Endothelial cell (in vitro differentiated cells): Measurements from ENCODE around the gene GDNF. TPM values are rescaled to one million over a fixed set of nuclear protein-coding genes. Genes with fewer than 3 reads are reported as not detected.

Experiments used
- DNase-seq: peaks from one replicate; pipeline ENCODE4 v3.0.0; 2021; ENCODE audit warnings: low spot score
- H3K27ac Mint-ChIP-seq: one replicate; pipeline ENCODE4 v1.8.0; 2021; ENCODE audit warnings: mixed read lengths, inconsistent platforms; ENCODE audit not compliant: unreplicated experiment
- H3K27me3 Mint-ChIP-seq: one replicate; pipeline ENCODE4 v1.8.0; 2021; ENCODE audit warnings: mild to moderate bottlenecking, moderate library complexity, mixed read lengths, inconsistent platforms; ENCODE audit not compliant: unreplicated experiment
- H3K36me3 Mint-ChIP-seq: one replicate; pipeline ENCODE4 v1.8.0; 2021; ENCODE audit warnings: mild to moderate bottlenecking, low read depth, mixed read lengths, inconsistent platforms; ENCODE audit not compliant: unreplicated experiment
- H3K4me1 Mint-ChIP-seq: one replicate; pipeline ENCODE4 v1.8.0; 2021; ENCODE audit warnings: mild to moderate bottlenecking, mixed read lengths, inconsistent platforms; ENCODE audit not compliant: unreplicated experiment
- H3K4me3 Mint-ChIP-seq: one replicate; pipeline ENCODE4 v1.8.0; 2021; ENCODE audit warnings: mild to moderate bottlenecking, mixed read lengths, inconsistent platforms; ENCODE audit not compliant: unreplicated experiment
- H3K9me3 Mint-ChIP-seq: one replicate; pipeline ENCODE4 v1.8.0; 2021; ENCODE audit warnings: mixed read lengths, inconsistent platforms; ENCODE audit not compliant: unreplicated experiment
- total RNA-seq: library from RNA; stranded (reverse); fragmentation: NEBNext Ultra II Directional; extraction: Animal tissue kit (Norgen Biotek cat#: 25700); gene quantifications from one replicate; pipeline ENCODE4 v1.2.1, GENCODE V29; 2021; ENCODE audit not compliant: unreplicated experiment
- TF ChIP-seq, protein P1 (sequence below): fragments of 200-600 bp; sonication (generic); IDR thresholded peaks from one replicate; pipeline ENCODE4 v1.5.0; 2021; ENCODE audit warnings: antibody characterized with exemption; ENCODE audit not compliant: unreplicated experiment

GDNF gene
- total RNA-seq, 1 donor from 2014 or later, result not detected

DNA sequence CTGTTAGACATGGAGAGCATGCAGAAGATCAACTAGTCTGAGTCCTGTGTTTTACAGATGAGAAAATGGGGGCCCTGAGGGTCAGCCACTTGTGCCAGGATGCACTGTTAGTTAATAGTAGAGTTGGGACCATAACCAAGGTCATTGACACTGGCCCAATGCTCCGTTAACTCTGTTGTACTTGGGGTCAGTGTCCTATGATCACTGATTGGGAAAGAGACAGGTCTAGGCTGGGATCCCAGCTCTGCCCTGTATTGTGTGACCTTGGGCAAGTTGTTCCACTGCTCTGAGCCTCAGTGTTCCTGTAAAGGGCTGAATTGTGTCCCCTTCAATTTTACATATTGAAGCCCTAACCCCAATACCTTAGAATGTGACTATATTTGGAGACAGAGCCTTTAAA lies 70.0 kb downstream of the GDNF start:
- no peak overlapping the region for H3K27ac Mint-ChIP-seq

GRCh38 chr5:37769108-37769507 lies 70.7 kb downstream of the GDNF start:
- TF ChIP-seq, protein P1, sequence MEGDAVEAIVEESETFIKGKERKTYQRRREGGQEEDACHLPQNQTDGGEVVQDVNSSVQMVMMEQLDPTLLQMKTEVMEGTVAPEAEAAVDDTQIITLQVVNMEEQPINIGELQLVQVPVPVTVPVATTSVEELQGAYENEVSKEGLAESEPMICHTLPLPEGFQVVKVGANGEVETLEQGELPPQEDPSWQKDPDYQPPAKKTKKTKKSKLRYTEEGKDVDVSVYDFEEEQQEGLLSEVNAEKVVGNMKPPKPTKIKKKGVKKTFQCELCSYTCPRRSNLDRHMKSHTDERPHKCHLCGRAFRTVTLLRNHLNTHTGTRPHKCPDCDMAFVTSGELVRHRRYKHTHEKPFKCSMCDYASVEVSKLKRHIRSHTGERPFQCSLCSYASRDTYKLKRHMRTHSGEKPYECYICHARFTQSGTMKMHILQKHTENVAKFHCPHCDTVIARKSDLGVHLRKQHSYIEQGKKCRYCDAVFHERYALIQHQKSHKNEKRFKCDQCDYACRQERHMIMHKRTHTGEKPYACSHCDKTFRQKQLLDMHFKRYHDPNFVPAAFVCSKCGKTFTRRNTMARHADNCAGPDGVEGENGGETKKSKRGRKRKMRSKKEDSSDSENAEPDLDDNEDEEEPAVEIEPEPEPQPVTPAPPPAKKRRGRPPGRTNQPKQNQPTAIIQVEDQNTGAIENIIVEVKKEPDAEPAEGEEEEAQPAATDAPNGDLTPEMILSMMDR, result no peak
- H3K27ac Mint-ChIP-seq, result no peak overlapping the region
- H3K36me3 Mint-ChIP-seq, result no peaks in the 10 kb centered on the region
- no peaks in the 10 kb centered on the region for H3K9me3 Mint-ChIP-seq
- DNase-seq, result no peak
- no peaks in the 10 kb centered on the region for H3K4me1 Mint-ChIP-seq
- H3K27me3 Mint-ChIP-seq, result no peaks in the 10 kb centered on the region
- H3K4me3 Mint-ChIP-seq, result no peak overlapping the region

More for the DNA sequence above, 70.0 kb downstream of the GDNF start:
- Mint-ChIP-seq H3K27me3 (no peaks in the 10 kb centered on the region), H3K36me3 (peaks cover under 1% of the 10 kb centered on the region), H3K9me3 (no peaks in the 10 kb centered on the region), H3K4me1 (no peaks in the 10 kb centered on the region), H3K4me3 (no peak overlapping the region)
- TF ChIP-seq, protein P1, result no peak
- no peak for DNase-seq

GRCh38 chr5:37768371-37768770 lies 71.5 kb downstream of the GDNF start:
- H3K27ac Mint-ChIP-seq, result no peak overlapping the region
- DNase-seq, result no peak
- TF ChIP-seq, protein P1, result no peak
- H3K27me3 Mint-ChIP-seq, result no peaks in the 10 kb centered on the region
- H3K36me3 Mint-ChIP-seq, result no peaks in the 10 kb centered on the region
- no peak overlapping the region for H3K4me3 Mint-ChIP-seq
- H3K9me3 Mint-ChIP-seq, result no peaks in the 10 kb centered on the region
- H3K4me1 Mint-ChIP-seq, result no peaks in the 10 kb centered on the region

GRCh38 chr5:37767961-37768360 lies 71.9 kb downstream of the GDNF start:
- Mint-ChIP-seq H3K9me3 (no peaks in the 10 kb centered on the region), H3K27me3 (no peaks in the 10 kb centered on the region), H3K36me3 (no peaks in the 10 kb centered on the region), H3K27ac (no peak overlapping the region), H3K4me3 (no peak overlapping the region), H3K4me1 (no peaks in the 10 kb centered on the region)
- TF ChIP-seq, protein P1, result no peak
- DNase-seq, result no peak

GRCh38 chr5:37767251-37767650 lies 72.6 kb downstream of the GDNF start:
- no peak overlapping the region for H3K27ac Mint-ChIP-seq
- no peaks in the 10 kb centered on the region for H3K9me3 Mint-ChIP-seq
- no peak for DNase-seq
- H3K4me3 Mint-ChIP-seq, result no peak overlapping the region
- no peaks in the 10 kb centered on the region for H3K4me1 Mint-ChIP-seq
- TF ChIP-seq, protein P1, result no peak
- H3K27me3 Mint-ChIP-seq, result no peaks in the 10 kb centered on the region
- H3K36me3 Mint-ChIP-seq, result no peaks in the 10 kb centered on the region
